Embryonic facial prominence (tissue), 1 donor: Measurements from ENCODE around the gene MRPL51.

ENCODE experiments used
- DNase-seq: peaks from one replicate; pipeline ENCODE4 v3.0.0-alpha.2; 2016; ENCODE audit errors: extremely low spot score

Gene MRPL51

GRCh38 chr12:6492838-6493496, at the start of gene MRPL51:
Gene MRPL51 (minus strand): TSS chr12:6493262. CDS start chr12:6493136, 126 bp downstream.
- DNase-seq, result peak; percentile 92

- no peak for DNase-seq
These were observed 49.3 kb upstream of the MRPL51 start for GRCh38 chr12:6542209-6543009.

- no peak for DNase-seq
These were observed 48.5 kb upstream of the MRPL51 start for GRCh38 chr12:6541371-6542165.

- peak; percentile 46 for DNase-seq
These were observed 47.3 kb upstream of the MRPL51 start for GRCh38 chr12:6540181-6540877.

GRCh38 chr12:6539707-6540134, 46.7 kb upstream of the MRPL51 start:
- no peak for DNase-seq

GRCh38 chr12:6539314-6539682, 46.2 kb upstream of the MRPL51 start:
- DNase-seq, result no peak

GRCh38 chr12:6538420-6539313, 45.6 kb upstream of the MRPL51 start:
- no peak for DNase-seq

GRCh38 chr12:6537580-6538419, 44.7 kb upstream of the MRPL51 start:
- DNase-seq, result peak; percentile 49

- DNase-seq, result no peak
These were observed 44.0 kb upstream of the MRPL51 start for GRCh38 chr12:6536894-6537579.

GRCh38 chr12:6535960-6536847, 43.1 kb upstream of the MRPL51 start:
- DNase-seq, result no peak

- DNase-seq, result no peak
These were observed 42.6 kb upstream of the MRPL51 start for GRCh38 chr12:6535697-6535946.

- no peak for DNase-seq
These were observed 42.1 kb upstream of the MRPL51 start for GRCh38 chr12:6534945-6535696.

- no peak for DNase-seq
These were observed 41.6 kb upstream of the MRPL51 start for GRCh38 chr12:6534695-6534944.

- peak; percentile 95 for DNase-seq
These were observed 41.0 kb upstream of the MRPL51 start, which contains the start of gene GAPDH for GRCh38 chr12:6533923-6534694. Gene GAPDH (plus strand): TSS chr12:6534517. CDS start chr12:6534833, 316 bp downstream.

GRCh38 chr12:6533653-6533922, 40.5 kb upstream of the MRPL51 start:
- no peak for DNase-seq

GRCh38 chr12:6532927-6533652, 40.0 kb upstream of the MRPL51 start:
- DNase-seq, result peak; percentile 63
